GM21526 (cell line): ENCODE results near the gene IVD.
"Not testable (repeated sequence)": the region's sequence is repeated elsewhere in the genome, so short reads cannot be mapped to it uniquely, and the experiment has no call there.

ENCODE experiments used
- ATAC-seq: cut with Tn5 transposase; IDR thresholded peaks from one replicate; pipeline ENCODE4 v1.9.1; 2021; ENCODE audit warnings: moderate library complexity; ENCODE audit not compliant: unreplicated experiment, low FRiP score

The IVD gene

DNA sequence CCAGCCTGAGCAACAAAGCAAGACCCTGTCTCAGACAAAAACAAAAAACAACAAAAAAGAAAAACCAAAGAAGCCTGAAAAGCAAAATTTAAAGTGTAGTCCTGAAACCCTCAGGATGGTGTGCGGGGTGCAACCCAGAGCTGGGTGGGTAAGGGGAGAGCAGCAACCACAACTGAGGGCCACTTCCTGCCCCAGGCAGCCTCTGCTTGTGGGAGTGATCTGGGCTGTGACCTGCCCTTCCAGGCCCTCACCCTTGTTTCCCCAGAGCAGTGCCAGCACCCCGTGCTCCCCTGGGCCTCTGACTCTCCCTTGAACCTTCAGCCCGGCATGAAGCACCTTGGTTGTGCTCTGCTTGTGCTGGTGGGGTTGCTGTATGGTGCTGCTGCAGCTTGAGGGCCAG, 48.3 kb downstream of the IVD start:
- ATAC-seq: not testable (repeated sequence)

DNA sequence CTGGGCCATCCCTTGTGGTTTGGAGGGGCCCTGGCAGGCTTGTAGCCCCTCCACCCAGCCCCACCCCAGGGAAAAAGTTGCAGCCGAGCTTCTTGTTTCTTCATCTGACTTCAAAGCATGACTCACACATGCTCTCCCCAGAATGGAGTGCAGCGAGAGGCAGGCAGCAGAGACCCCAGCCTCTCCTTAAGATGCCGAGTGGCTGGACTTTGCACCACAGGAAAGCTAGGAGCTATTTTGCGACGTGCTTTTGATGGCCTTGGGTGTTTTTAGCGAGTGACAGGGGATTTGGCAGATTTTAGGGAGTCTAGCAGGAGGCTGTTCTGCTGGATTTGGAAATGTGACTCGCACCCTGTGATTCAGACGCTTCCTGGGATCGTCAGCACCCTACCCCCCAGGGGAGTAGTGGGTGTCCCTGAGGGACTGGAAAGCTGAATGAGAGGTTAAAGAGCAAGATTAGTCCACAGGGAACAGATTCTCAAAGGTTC, 49.4 kb downstream of the IVD start:
- ATAC-seq: no peak

DNA sequence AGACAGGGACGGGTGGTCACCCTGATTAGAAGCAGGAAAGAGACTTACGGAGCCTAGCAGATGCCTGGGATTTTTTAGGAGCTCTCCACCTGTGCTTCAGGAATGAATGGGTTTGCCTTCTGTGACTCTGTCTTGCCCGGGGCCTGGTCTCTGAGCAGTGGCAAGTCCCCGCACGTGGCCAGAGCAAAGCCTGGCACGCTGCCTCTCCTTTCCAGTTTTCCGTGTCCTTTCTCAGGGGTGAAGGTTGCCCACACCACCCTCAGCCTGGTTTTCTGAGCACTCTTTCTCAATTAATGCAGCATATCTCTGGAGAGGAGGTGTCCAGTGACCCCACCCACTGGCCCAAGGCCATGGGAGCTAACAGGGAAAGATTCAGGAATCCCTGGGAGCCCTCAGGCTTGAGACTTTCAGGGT, 50.7 kb downstream of the IVD start:
- ATAC-seq: no peak

DNA sequence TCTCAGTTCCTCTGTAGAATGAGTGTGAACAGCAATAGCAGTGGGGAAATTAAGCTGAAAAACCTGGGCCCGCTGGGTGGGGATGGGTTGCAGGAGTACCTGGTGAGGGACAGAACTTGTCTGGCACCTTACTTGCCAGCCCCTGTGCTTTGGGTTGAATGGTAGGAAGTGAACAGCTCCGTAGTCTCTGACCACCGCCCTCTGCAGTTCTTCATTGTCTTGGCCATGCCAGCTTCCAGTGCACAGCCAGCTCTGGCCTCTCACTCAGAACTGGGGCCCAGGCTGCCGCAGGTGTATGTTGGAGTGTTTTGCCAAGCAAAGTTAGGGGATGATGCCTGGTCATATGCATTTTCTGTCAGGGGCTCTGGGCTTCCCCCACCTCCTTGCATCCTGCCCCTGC, 51.1 kb downstream of the IVD start:
- no peak for ATAC-seq

DNA sequence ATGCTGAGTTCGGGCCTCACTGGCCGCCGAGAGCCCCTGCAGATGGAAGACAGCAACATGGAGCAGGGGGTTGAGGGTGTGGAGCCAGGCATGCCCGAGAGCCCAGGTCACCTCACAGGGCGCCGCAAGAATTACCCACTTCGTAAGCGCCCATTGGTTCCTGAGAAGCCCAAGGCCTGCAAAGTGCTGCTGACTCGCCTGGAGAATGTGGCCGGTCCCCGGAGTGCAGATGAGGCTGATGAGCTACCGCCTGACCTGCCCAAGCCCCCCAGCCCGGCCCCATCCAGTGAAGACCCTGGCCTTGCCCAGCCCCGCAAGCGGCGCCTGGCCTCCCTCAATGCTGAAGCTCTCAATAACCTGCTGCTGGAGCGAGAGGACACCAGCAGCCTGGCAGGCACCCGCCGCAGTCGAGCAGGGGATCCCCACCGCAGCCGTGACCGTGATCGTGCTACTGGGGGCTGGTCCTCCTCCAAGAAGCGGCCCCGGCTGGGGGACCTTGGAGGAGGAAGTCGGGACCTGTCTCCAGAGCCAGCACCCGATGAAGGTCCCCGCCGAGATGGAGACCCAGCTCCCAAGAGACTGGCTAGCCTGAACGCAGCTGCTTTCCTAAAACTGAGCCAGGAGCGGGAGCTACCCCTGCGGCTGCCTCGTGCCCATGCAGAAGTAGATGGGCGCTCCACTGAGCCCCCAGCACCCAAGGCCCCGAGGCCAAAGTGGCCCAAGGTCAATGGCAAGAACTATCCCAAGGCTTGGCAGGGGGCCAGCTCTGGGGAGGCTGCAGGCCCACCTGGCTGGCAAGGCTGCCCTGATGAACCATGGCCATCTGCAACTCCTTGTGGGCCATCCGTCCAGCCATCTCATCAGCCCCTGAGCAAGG, 53.1 kb downstream of the IVD start:
- no peak for ATAC-seq

DNA sequence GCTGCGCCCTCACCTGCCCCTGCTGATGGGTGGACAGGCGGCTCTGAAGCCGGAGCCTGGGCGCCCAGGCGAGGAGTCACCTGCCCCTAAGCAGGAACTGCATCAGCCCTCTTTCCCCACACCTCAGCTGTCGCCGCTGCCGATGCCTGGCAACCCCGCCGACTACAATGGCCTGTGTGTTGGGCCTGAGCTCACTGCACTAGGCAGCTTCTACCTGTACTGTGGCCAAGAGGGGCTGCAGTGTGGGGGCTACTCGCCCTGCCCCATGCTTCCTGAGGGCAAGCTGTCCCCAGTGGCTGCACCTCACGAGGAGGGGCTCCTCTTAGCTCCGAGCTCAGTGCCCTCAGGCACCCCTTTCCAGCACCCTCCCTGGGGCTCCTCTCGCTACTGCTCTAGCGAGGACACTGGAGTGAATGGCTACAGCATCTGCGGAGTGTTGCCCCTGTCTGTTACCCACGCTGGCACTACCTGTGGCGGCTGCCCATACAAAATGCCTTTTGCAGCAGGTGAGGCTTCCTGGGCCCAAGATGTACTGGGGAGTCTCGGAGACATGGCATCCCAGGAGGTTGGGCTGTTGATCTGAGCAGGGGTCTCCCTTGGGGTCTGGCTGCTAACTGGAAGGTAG, 53.9 kb downstream of the IVD start:
- ATAC-seq: no peak

DNA sequence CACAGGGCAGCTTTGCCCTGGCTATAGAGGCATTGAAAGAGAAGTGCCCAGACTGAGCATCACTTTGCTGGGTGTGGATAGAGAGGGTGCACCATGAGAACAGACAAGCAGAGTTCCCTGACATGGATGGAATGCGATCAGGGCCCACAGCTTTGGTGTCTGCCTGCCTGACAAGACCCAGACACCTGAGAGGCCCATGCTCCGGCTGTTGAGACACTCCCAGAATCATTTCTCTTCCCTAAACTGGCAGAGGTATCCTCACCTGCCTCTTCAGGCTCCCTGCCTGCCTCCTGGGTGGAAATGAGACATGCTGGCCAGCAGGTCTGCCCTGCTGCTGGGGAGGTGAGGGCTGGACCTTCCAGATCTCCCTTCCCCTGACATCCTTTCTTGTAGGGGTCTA, 54.8 kb downstream of the IVD start:
- ATAC-seq: no peak

DNA sequence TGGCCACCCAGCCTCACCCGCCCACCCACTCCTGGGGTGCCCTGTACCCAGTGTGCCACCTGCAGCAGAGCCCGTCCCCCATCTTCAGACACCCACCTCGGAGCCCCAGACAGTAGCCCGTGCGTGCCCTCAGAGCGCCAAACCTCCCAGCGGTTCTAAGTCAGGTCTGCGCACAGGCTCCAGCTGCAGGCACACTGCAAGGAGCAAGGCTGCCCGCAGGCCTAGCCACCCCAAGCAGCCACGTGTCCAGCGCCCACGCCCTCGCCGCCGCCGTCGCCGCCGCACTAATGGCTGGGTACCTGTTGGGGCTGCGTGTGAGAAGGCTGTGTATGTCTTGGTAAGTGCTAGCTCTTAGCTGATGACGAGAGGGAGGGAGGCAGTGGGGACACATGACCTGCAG, 56.4 kb downstream of the IVD start:
- ATAC-seq: no peak

DNA sequence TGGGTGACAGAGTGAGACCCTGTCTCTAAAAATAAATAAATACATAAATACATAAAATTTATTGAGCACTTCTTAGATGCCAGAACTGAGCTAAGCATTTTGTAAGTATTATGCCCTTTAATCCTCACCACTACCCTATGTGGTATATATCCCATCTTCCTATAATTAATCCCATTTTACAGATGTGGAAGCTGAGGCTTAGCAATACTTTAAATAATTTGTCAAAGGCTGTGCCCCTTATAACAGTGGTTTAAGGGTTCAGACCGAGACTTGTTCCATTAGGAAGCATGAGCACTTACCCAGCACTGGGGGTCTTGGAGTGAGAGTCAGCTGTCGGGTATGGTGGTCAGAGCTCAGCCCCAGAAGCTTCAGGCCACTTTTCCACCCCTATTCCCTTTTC, 57.7 kb downstream of the IVD start:
- no peak for ATAC-seq

DNA sequence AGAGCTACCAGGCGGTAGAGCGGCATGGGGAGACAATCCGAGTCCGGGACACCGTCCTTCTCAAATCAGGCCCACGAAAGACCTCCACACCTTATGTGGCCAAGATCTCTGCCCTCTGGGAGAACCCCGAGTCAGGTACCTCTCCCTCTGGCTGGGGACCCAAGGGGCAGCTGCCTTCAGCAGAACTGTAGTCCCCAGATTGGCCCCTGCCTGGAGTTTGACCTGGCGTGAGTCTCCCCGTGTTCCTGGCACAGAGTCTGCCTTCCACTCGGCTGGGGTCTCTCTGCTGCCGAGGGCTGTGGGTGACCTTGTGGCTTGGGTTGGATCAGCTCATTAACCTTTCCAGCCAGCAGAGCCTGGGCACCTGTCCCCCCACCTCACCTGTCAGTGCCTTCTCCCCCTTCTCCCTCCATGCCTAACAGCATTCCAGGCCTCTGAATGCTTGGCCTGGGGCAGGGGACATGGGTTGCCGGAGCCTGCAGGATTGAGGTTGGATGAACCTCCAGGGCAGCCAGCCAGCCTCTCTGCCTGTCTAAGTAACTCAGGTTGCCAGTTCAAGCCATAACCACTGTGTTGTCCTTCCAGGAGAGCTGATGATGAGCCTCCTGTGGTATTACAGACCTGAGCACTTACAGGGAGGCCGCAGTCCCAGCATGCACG, 58.4 kb downstream of the IVD start:
- no peak for ATAC-seq

DNA sequence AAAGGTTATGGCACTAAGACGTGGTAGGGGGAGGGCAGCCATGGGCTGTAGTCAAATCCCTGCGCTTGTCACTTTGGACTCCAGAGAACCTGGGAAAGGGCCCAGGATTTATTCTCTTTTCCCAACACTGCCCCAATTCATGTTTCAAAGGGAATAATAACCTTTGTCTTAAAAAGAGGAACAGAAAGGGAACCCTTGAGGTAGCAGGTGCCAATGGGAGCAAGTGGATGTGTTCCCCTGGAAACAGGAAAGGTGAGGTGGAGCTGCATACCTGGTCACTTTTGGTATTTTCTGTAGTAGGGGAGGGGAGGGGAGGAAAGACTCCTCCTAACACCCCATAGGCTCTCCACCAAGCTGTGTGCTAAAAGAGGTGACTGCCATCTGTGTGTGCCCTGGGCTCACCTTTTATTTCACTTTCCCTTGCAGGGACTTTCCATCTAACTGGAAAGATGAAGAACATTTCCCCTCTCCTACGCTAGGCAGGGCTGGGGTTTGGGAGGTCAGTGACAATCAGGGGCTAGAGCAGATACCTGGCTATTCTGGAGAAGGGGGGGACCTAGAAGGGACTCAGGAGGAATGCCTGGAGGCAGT, 59.1 kb downstream of the IVD start:
- ATAC-seq: no peak

DNA sequence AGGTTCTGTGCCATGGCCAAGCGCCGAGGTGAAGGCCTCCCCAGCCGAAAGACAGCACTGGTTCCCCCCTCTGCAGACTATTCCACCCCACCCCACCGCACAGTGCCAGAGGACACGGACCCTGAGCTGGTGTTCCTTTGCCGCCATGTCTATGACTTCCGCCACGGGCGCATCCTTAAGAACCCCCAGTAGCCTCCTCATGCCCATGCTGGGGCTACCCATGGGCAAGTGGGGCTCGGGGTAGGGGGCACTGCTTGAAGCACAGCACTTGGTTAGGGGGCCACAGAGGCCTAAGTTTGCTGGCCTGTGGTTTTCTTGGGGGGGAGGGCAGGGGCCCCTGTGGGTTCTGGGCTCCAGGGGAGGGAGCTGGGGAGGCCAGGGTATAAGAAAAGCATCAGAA, 60.3 kb downstream of the IVD start:
- ATAC-seq: no peak

DNA sequence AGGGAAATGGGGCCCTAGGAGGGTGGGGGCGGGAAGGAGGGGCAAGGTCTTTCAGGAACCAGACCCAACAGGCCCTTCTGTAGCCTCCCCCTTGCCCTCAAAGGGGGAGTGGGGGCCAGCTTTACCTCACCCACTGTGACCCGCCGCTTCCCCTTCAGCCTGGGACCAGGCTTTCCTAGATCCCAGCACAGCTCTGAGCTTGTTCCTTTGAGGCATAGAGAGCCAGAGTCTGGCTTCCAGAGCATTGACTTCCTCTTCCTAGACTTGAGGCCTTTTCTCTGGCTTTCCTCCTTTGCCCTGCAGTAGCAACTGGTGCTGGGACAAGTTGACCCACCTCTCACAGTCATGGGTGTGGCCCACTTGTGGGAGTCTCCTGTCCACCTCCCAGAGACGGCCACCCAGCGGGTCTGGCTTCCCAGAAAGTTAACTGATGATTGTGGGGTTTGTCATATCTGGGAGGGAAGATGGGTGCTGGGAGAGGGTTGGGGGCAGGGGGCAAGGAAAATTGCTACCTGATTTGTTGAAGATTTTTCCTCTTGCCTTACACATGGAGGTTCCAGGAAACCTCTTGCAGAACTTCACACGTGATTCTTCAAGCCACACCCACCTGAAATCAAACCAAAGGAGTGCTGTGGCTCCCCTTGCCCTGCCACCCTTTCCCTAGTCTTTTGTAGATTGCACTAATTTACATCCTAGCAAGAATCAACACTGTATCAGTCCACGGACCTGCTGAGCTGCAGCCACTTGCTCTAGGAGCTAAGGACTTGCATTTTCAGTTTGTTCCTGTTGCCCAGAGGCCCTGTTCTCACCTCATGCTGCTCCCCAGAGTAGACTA, 61.0 kb downstream of the IVD start:
- no peak for ATAC-seq

DNA sequence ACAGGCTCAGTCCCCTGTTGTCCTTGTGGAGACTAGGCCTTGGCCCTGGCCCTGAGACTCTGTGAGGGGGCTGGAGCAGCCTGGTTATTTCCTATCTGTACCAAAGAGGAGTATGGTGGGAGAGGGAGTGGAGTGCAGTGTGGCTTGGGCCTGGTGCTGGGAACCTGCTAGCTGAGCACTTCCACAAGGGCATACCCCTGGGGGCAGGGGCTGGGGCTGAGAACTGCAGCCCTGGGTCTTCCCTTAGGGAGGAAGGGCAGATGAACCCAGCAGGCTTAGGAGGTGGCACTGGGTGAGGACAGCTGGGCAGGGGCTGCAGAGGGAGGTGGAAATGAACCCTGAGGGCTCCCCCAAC, 61.6 kb downstream of the IVD start:
- ATAC-seq: no peak

DNA sequence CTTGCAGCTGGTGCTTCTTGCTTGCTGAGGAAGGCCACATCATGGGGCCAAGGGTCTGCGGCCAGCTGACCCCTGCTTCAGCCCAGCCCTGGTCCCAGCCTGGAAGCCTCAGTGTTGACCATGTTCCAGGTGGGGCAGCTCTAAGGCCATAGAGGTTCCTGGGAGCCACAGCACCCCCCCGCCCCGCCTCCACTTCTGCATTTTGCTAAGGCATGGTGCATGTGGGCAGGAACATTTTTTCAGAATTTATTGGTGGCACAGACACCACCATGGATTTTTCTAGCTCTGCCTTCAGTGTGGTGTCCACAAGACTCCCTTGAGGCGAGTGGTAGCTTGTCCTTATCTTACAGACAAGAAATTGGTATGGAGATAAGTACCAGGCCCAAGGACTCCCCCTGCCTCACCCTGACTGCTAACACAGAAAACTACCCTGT, 63.3 kb downstream of the IVD start:
- ATAC-seq: no peak

DNA sequence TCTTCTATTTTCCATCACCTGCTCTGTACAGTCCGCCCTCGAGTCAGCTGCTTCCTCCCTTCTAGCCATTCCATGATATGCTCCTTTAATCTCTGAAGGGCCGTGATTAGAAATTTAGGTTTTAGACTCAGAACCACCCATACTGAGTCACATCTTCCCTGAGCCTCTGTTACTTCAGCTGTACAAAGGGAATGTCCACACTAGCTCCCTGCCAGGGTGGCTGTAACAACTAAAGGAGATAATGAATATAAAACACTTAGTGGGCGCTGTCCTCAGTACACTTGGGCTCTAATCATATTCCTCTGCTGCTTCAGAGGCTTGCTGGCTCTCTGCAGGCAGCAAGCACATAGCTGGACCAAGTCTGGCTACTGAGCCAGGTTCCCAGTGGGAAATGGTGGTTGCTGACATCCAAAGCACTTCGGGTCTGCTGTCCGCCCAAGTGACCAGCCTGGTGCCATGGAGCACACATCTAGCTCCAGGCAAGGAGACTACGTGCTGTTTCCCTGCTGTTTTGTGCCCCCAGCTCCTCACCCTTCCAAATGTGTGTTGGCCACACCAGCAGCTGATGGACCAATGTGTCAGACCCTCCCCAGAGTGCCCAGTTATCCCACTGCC, 64.3 kb downstream of the IVD start:
- no peak for ATAC-seq

DNA sequence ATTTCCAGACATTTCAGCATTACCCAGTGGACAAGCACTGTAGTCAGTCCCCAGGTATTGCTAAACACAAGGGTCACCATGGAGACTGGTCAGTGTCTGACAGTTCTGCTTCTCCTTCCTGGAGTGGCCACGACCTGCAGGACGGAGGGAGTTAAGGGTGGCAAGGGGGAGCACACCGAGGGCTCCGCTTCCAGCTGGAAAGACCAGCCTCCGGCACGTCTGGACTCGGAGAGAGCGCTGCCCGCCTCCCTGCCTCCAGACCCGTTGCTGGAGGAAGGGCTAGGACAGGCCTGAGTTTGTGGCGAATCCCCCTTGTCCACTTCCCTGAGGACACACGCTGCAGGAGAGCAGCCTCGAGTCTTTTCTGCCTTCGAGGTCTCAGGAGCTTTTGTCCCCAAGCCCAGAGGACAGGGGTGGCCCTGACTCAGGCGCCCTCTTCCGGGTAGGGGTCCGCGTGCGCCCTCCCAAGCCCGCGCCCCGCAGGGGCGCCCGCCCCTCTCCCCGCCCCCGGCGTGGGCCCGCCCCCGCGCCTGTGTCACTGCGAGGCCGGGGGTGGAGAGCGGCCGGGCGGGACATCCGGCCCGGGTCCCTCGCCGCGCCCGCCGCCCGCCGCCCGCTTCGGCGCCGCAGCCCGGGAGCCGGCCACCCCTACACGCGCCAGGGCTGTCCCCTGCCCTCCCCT, 65.0 kb downstream of the IVD start, which contains the start of gene CHST14:
CHST14 (plus strand) TSS at position 562 of the 682 bp plus-strand sequence. CDS start 230 bp downstream, outside the sequence.
- no peak for ATAC-seq
